A549 (cell line): ENCODE measurements around the gene SUSD3. TPM values are rescaled to one million over a fixed set of nuclear protein-coding genes. Genes with fewer than 3 reads are reported as not detected.

Experiments
- ATAC-seq, 2 experiments: fragments of 200-7000 bp in 1 of 2; fragments of >200 bp in 1 of 2; cut with Nextera tagmentation in 1 of 2; cut with Tn5 transposase in 1 of 2; 3 replicates each; pipeline versions ENCODE4 v1.8.0 to v1.9.1; 2018 to 2020; ENCODE audit warnings: mild to moderate bottlenecking in 1 of 2, moderate library complexity in 1 of 2
- CTCF ChIA-PET: fragments of 300-600 bp; sonication (Branson Sonifier 250); formaldehyde crosslinking; extraction: SDS; loops from one replicate; lab custom pipeline; 2021; ENCODE audit warnings: antibody characterized with exemption, inconsistent platforms; lab: Yijun Ruan, JAX
- POLR2A ChIA-PET: fragments of 350-600 bp; formaldehyde crosslinking; extraction: SDS; loops from one replicate; lab custom pipeline; 2021; ENCODE audit warnings: antibody characterized with exemption, inconsistent platforms; lab: Yijun Ruan, JAX
- DNase-seq, 2 experiments: peaks; one replicate each; pipeline versions ENCODE4 v3.0.0 to v3.0.0-alpha.2; 2011 to 2016; ENCODE audit warnings: low read depth in 1 of 2, low spot score in 1 of 2
- FAIRE-seq: peaks from 2 replicates; lab custom pipeline; 2011; peaks lifted over from hg19 to GRCh38; lab: Jason Lieb, UNC
- H3K27ac ChIP-seq, 2 experiments: fragments of >200 bp; sonication (Bioruptor Twin); formaldehyde crosslinking; 3 replicates each; pipeline ENCODE4 v1.5.1; 2016 to 2017
- H3K4me1 ChIP-seq: fragments of >200 bp; sonication (Bioruptor Twin); formaldehyde crosslinking; 3 replicates; pipeline ENCODE4 v1.6.1; 2016
- H3K4me2 ChIP-seq: fragments of >200 bp; sonication (Bioruptor Twin); formaldehyde crosslinking; 3 replicates; pipeline ENCODE4 v1.6.1; 2016
- H3K4me3 ChIP-seq: fragments of >200 bp; sonication (Bioruptor Twin); formaldehyde crosslinking; 3 replicates; pipeline ENCODE4 v1.5.1; 2016
- H3K9me3 ChIP-seq: fragments of >200 bp; sonication (Bioruptor Twin); formaldehyde crosslinking; 3 replicates; pipeline ENCODE4 v1.6.1; 2016
- CBX2 ChIP-seq: fragments of 200-600 bp; sonication (generic); IDR thresholded peaks from 2 replicates; pipeline ENCODE4 v1.6.1; 2016; ENCODE audit warnings: low read depth, mild to moderate bottlenecking, borderline replicate concordance
- HEYL ChIP-seq: fragments of 250-450 bp; sonication (Bioruptor Pico); IDR thresholded peaks from 2 replicates; pipeline ENCODE4 v1.8.0; 2021; ENCODE audit warnings: mild to moderate bottlenecking, moderate library complexity
- HOXB5 ChIP-seq: fragments of 250-450 bp; sonication (Bioruptor Pico); IDR thresholded peaks from 2 replicates; pipeline ENCODE4 v1.5.0; 2020; ENCODE audit warnings: mild to moderate bottlenecking, moderate library complexity
- JUN ChIP-seq, 2 experiments: fragments of >200 bp; sonication (Bioruptor Twin); formaldehyde crosslinking; IDR thresholded peaks; 2 replicates in 1 of 2; 3 replicates in 1 of 2; pipeline ENCODE4 v1.6.1; 2016 to 2017
- MAZ ChIP-seq: fragments of 150-350 bp; IDR thresholded peaks from 2 replicates; pipeline ENCODE4 v1.6.1; 2014; ENCODE audit warnings: antibody characterized with exemption, low read depth, low read length, borderline replicate concordance
- NR3C1 ChIP-seq: fragments of >200 bp; sonication (Bioruptor Twin); formaldehyde crosslinking; IDR thresholded peaks from 3 replicates; pipeline ENCODE4 v1.6.1; 2017
- POLR2A ChIP-seq: IDR thresholded peaks from 2 replicates; pipeline ENCODE4 v1.6.1; 2012; ENCODE audit warnings: mild to moderate bottlenecking, low read length
- RARB ChIP-seq: fragments of 250-450 bp; sonication (Bioruptor Pico); IDR thresholded peaks from 2 replicates; pipeline ENCODE4 v1.8.0; 2021; ENCODE audit warnings: mild to moderate bottlenecking, moderate library complexity
- RFX5 ChIP-seq: fragments of 450-650 bp; IDR thresholded peaks from 2 replicates; pipeline ENCODE4 v1.7.1; 2014; ENCODE audit warnings: antibody characterized with exemption, mild to moderate bottlenecking, moderate library complexity
- ZFP36 ChIP-seq: fragments of 450-650 bp; IDR thresholded peaks from 2 replicates; pipeline ENCODE4 v1.6.1; 2014; ENCODE audit warnings: borderline replicate concordance; ENCODE audit not compliant: partially characterized antibody
- WGBS: methylation state at CpG from one replicate; pipeline ENCODE4 v1.1.6; 2017; ENCODE audit errors: missing lambda C conversion rate; 5-methylcytosine and 5-hydroxymethylcytosine counted together
- polyA plus RNA-seq, 4 experiments: library from polyadenylated mRNA; depleted of rRNA in 3 of 4; stranded (reverse); fragments of >200 nt; fragmentation: RNase III in 1 of 4; extraction: RNeasy Plus Mini Kit Qiagen cat#74134 plus additional on column Dnase treatment in 1 of 4; gene quantifications; 2 replicates in 3 of 4; 3 replicates in 1 of 4; pipeline ENCODE4 v1.2.3, GENCODE V29; 2011 to 2017
- TF ChIP-seq, protein P1 (sequence below): fragments of >200 bp; sonication (Bioruptor Twin); formaldehyde crosslinking; IDR thresholded peaks from 3 replicates; pipeline ENCODE4 v1.6.1; 2016
- TF ChIP-seq, protein P2 (sequence below): fragments of >200 bp; sonication (Bioruptor Twin); formaldehyde crosslinking; IDR thresholded peaks from 3 replicates; pipeline ENCODE4 v1.5.1; 2016

Gene SUSD3
- polyA plus RNA-seq, 2 of the 4 experiments (the other 2 are of a cell fraction) = 0.27 to 0.34 TPM

DNA sequence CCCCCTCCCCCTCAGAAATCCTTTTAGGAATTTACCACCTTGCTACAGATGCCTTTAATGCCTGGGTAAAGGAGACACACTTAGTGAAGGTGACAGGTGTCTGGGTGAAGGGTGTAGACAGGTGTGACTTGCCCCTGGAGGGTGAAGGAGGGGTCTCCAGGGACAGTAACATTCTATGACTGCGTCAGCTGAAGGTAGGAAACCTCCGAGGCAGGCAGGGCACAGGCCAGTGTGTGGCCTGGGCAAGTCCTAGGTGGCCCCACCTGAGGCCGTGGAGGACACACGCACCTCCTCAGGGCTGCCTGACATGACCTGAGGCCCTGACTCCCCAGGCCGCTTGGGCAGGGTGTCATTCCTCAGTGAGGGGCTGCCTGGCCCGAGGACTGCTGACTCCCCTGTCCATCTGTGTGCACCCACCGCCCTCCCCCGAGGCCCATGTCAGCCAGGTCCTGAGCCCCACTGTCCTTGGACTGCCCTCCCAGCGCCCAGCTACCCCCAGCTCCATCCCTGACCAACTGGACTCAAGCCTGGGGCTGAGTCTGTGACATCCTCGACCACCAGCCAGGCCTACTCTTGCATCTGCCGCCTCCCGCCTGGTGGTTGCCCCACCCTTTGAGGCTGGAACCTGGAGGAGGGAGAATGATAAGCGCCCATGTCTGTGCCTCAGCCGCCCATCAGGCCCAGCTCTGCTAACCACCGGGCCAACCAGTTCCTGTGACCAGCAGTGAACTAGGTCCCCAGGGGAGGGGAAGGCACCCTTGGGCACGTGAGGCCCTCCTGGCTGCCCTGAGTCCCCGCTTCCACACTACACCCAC, 55.9 kb downstream of the SUSD3 start:
- ChIA-PET POLR2A (interaction anchor here (0.9 to 1.0 kb wide), 2 partner anchors 19 to 20 kb away, joined by 3 to 5 read pairs; partner anchors contain the start of gene NINJ1), CTCF (interaction anchor here (1.7 to 3.9 kb wide), 2 partner anchors 20 to 189 kb away, joined by 5 to 24 read pairs; partner anchors contain the start of gene NINJ1)
- Histone ChIP-seq H3K4me1 (peaks cover 46% of the 10 kb centered on the region), H3K27ac (peak overlapping the region; percentile 78 to 81), H3K4me3 (no peak overlapping the region), H3K4me2 (peak overlapping the region; percentile 39; the same call in 2 of the 3 replicates), H3K9me3 (no peaks in the 10 kb centered on the region)
- FAIRE-seq = no peak
- 90% methylated on average over 7 of the region's 17 CpGs for WGBS
- DNase-seq = no peak
- no peak for ATAC-seq
- no peak for TF ChIP-seq HOXB5 (CRISPR knock-in tag)
- no peak for TF ChIP-seq POLR2A
- TF ChIP-seq MAZ = no peak
- TF ChIP-seq NR3C1 = no peak
- no peak for TF ChIP-seq RARB
- TF ChIP-seq HEYL = no peak
- no peak for TF ChIP-seq CBX2
- TF ChIP-seq, protein P1, sequence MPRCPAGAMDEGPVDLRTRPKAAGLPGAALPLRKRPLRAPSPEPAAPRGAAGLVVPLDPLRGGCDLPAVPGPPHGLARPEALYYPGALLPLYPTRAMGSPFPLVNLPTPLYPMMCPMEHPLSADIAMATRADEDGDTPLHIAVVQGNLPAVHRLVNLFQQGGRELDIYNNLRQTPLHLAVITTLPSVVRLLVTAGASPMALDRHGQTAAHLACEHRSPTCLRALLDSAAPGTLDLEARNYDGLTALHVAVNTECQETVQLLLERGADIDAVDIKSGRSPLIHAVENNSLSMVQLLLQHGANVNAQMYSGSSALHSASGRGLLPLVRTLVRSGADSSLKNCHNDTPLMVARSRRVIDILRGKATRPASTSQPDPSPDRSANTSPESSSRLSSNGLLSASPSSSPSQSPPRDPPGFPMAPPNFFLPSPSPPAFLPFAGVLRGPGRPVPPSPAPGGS = no peak

DNA sequence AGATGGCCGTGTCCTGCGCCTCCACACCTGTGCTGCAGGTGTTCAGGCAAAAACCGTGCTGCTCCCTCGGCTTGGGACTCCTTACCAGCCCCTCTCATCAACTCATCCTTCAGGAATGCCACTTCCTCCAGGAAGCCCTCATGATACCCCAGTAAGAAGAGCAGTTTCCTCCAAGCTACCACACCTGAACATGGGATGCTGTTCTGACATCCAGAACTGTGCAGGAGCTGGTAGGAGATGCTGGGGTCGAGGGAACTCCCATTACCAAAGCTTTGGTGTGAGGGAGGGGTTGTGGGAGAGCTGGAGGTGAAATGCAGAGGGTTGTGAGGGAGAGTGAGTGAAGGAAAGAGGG, 56.5 kb downstream of the SUSD3 start:
- Histone ChIP-seq H3K4me3 (no peak overlapping the region), H3K4me2 (no peak overlapping the region), H3K9me3 (no peaks in the 10 kb centered on the region), H3K4me1 (peaks cover 52% of the 10 kb centered on the region), H3K27ac (peak overlapping the region; percentile 78 to 81; a peak in 4 of 6 replicates)
- ATAC-seq = no peak
- ChIA-PET CTCF (interaction anchor here (3.9 kb wide), 1 partner anchor 188 kb away, joined by 24 read pairs; no protein-coding TSS in a partner anchor), POLR2A (interaction anchor here (1.0 kb wide), 1 partner anchor 19 kb away, joined by 3 read pairs; the partner anchor contains the start of gene NINJ1)
- TF ChIP-seq JUN (IDR thresholded peaks at IDR 0.05) = no peak
- peak; percentile 94 for TF ChIP-seq ZFP36
- TF ChIP-seq, protein P2, sequence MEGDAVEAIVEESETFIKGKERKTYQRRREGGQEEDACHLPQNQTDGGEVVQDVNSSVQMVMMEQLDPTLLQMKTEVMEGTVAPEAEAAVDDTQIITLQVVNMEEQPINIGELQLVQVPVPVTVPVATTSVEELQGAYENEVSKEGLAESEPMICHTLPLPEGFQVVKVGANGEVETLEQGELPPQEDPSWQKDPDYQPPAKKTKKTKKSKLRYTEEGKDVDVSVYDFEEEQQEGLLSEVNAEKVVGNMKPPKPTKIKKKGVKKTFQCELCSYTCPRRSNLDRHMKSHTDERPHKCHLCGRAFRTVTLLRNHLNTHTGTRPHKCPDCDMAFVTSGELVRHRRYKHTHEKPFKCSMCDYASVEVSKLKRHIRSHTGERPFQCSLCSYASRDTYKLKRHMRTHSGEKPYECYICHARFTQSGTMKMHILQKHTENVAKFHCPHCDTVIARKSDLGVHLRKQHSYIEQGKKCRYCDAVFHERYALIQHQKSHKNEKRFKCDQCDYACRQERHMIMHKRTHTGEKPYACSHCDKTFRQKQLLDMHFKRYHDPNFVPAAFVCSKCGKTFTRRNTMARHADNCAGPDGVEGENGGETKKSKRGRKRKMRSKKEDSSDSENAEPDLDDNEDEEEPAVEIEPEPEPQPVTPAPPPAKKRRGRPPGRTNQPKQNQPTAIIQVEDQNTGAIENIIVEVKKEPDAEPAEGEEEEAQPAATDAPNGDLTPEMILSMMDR = no peak
- no peak for FAIRE-seq
- 91% methylated on average over 5 of the region's 5 CpGs for WGBS
- DNase-seq = no peak

DNA sequence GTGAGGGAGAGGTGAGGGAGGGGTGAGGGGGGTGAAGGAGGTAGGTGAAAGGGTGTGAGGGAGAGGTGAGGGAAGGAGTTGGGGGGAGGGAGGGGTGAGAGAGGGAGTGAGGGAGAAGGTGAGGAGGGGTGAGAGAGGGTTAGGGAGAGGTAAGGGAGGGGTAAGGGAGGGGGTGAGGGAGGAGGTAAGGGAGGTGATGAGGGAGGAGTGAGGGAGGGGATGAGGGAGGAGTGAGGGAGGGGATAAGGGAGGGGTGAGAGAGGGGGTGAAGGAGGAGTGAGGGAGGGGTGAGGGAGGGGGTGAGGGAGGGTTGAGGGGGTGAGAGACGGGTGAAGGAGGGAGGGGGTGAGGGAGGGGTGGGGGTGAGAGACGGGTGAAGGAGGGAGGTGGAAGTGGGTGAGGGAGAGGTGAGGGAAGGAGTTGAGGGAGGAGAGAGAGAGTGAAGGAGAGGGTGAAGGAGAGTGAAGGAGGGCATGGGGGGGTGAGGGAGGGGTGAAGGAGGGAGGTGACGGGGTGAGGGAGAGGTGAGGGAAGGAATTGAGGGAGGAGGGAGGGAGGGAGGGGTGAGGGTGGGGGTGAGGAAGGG, 57.1 kb downstream of the SUSD3 start:
- Histone ChIP-seq H3K27ac (peak overlapping the region; percentile 72 to 81), H3K9me3 (no peaks in the 10 kb centered on the region), H3K4me3 (no peak overlapping the region), H3K4me2 (peak overlapping the region; percentile 58), H3K4me1 (peaks cover 58% of the 10 kb centered on the region)
- DNase-seq = no peak
- TF ChIP-seq RFX5 = no peak
- CTCF ChIA-PET = interaction anchor here (3.9 to 6.3 kb wide), 2 partner anchors 8 to 188 kb away, joined by 24 to 109 read pairs; no protein-coding TSS in a partner anchor
- WGBS = no CpG with 5 or more reads among the region's 3 CpGs
- POLR2A ChIA-PET = interaction anchor here (0.6 to 1.0 kb wide), 3 partner anchors 19 to 330 kb away, joined by 3 to 6 read pairs (median 3); partner anchors contain the start of gene NINJ1
- no peak for FAIRE-seq
- no peak for ATAC-seq
